ENCODE results near the gene BATF. TPM values are rescaled to one million over a fixed set of nuclear protein-coding genes. Genes with fewer than 3 reads are reported as not detected.

BATF gene
- total RNA-seq, 4 donors from 2014 or later, result 0.36 to 5.2 (median 1.1) TPM

GRCh38 chr14:75487155-75487671 lies 35.1 kb upstream of the BATF start:
- H3K4me3 ChIP-seq, result no peak overlapping the region
- intact Hi-C loops (cut with DNase I; ENCODE audit: low total_unique reads), result loop anchor here (5.0 kb wide), 2 partner anchors 75 to 355 kb away; no protein-coding TSS in a partner anchor
- H3K4me1 ChIP-seq, result peaks cover 0 to 6% of the 10 kb centered on the region in 2 donors
- DNase-seq (no peak), ATAC-seq (no peak)
- in situ Hi-C loops (cut with MboI; ENCODE audit: low sequenced_read_pairs in 4 of 4), result loop anchor here in 3 of 4 donors (5.0 to 25.0 kb wide), 4 partner anchors 180 to 352 kb away; partner anchors contain the start of gene NEK9 (in 1 of the 3)
- TF ChIP-seq POLR2A (IDR thresholded peaks at IDR 0.05), result no peak
- no peak for TF ChIP-seq CTCF (IDR thresholded peaks at IDR 0.05 in 4 of 5, conservative IDR thresholded peaks at IDR 0.05 in 1 of 5)
- no peaks in the 10 kb centered on the region for H3K36me3 ChIP-seq
- H3K27ac ChIP-seq, result no peak overlapping the region
- no peaks in the 10 kb centered on the region for H3K27me3 ChIP-seq
- H3K9me3 ChIP-seq, result no peaks in the 10 kb centered on the region

- Histone ChIP-seq H3K9me3 (no peaks in the 10 kb centered on the region), H3K4me1 (peaks cover 0 to 9% of the 10 kb centered on the region in 2 donors), H3K36me3 (no peaks in the 10 kb centered on the region), H3K27me3 (no peaks in the 10 kb centered on the region), H3K4me3 (no peak overlapping the region), H3K27ac (no peak overlapping the region)
- DNase-seq, result no peak
- no peak for ATAC-seq
- in situ Hi-C loops (cut with MboI; ENCODE audit: low sequenced_read_pairs in 4 of 4) (loop anchor here in 3 of 4 donors (5.0 to 25.0 kb wide), 4 partner anchors 182 to 355 kb away; partner anchors contain the start of gene NEK9 (in 1 of the 3)), intact Hi-C loops (cut with DNase I; ENCODE audit: low total_unique reads) (loop anchor here (1.0 to 5.0 kb wide), 3 partner anchors 77 to 357 kb away; no protein-coding TSS in a partner anchor)
- TF ChIP-seq POLR2A (IDR thresholded peaks at IDR 0.05) (no peak), CTCF (IDR thresholded peaks at IDR 0.05 in 4 of 5, conservative IDR thresholded peaks at IDR 0.05 in 1 of 5) (no peak)
Observed at GRCh38 chr14:75489480-75489837, 32.8 kb upstream of the BATF start.

- ATAC-seq (no peak), DNase-seq (no peak)
- Histone ChIP-seq H3K27ac (no peak overlapping the region), H3K9me3 (no peaks in the 10 kb centered on the region), H3K27me3 (no peaks in the 10 kb centered on the region), H3K4me1 (peaks cover 0 to 9% of the 10 kb centered on the region in 2 donors), H3K36me3 (no peaks in the 10 kb centered on the region), H3K4me3 (no peak overlapping the region)
- in situ Hi-C loops (cut with MboI; ENCODE audit: low sequenced_read_pairs in 4 of 4) (loop anchor here in 3 of 4 donors (5.0 to 25.0 kb wide), 3 partner anchors 184 to 367 kb away; partner anchors contain the start of gene NEK9 (in 2 of the 3)), intact Hi-C loops (cut with DNase I; ENCODE audit: low total_unique reads) (no loop called here)
- TF ChIP-seq CTCF (IDR thresholded peaks at IDR 0.05 in 4 of 5, conservative IDR thresholded peaks at IDR 0.05 in 1 of 5) (no peak), POLR2A (IDR thresholded peaks at IDR 0.05) (no peak)
Observed at GRCh38 chr14:75491376-75491978, 30.8 kb upstream of the BATF start.

- Histone ChIP-seq H3K4me1 (peaks cover 0 to 9% of the 10 kb centered on the region in 2 donors), H3K9me3 (no peaks in the 10 kb centered on the region), H3K4me3 (no peak overlapping the region), H3K36me3 (no peaks in the 10 kb centered on the region), H3K27me3 (no peaks in the 10 kb centered on the region), H3K27ac (peak overlapping the region in 1 of 4 donors; percentile 43)
- DNase-seq, result peak in 1 of 2 donors; percentile 45
- peak; percentile 69 to 71 for ATAC-seq
- in situ Hi-C loops (cut with MboI; ENCODE audit: low sequenced_read_pairs in 4 of 4) (loop anchor here in 3 of 4 donors (5.0 to 25.0 kb wide), 3 partner anchors 186 to 368 kb away; partner anchors contain the start of gene NEK9 (in 2 of the 3)), intact Hi-C loops (cut with DNase I; ENCODE audit: low total_unique reads) (no loop called here)
- TF ChIP-seq POLR2A (IDR thresholded peaks at IDR 0.05) (no peak), CTCF (IDR thresholded peaks at IDR 0.05 in 4 of 5, conservative IDR thresholded peaks at IDR 0.05 in 1 of 5) (peak in 1 of 5 experiments; percentile 10)
Observed at GRCh38 chr14:75492832-75493591, 29.3 kb upstream of the BATF start.

Data from gastrocnemius medialis (tissue), 4 donors.